Lower leg skin (tissue), 3 donors: Measurements from ENCODE around the gene CAPZA1.

Experiments used
- POLR2A ChIP-seq, 2 donors: fragments of 450-650 bp; IDR thresholded peaks; one replicate each; pipeline ENCODE4 v1.6.1; 2016 to 2017; ENCODE audit warnings: antibody characterized with exemption in 2 of 2, mild to moderate bottlenecking in 1 of 2, moderate library complexity in 1 of 2
- TF ChIP-seq, protein P1 (sequence below), 3 donors: fragments of 450-650 bp; IDR thresholded peaks; one replicate each; pipeline ENCODE4 v1.5.1; 2016; ENCODE audit warnings: antibody characterized with exemption in 3 of 3, mild to moderate bottlenecking in 3 of 3, moderate library complexity in 2 of 3

DNA sequence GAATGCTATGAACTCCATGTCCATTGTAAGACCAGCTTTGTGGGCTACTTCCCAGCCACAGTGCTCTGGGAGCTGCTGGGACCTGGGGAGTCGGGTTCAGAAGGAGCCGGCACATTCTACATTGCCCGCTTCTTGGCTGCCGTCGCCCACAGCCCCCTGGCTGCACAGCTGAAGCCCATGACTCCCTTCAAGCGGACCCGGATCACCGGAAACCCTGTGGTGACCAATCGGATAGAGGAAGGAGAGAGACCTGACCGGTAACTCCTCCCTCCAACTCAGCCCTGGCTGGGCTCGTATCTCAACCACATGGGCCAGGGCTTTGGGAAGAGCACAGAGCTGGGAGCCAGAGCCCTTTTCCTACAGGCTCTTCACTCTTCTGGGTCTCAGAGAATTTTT is 70.2 kb downstream of the CAPZA1 start:
- TF ChIP-seq, protein P1, sequence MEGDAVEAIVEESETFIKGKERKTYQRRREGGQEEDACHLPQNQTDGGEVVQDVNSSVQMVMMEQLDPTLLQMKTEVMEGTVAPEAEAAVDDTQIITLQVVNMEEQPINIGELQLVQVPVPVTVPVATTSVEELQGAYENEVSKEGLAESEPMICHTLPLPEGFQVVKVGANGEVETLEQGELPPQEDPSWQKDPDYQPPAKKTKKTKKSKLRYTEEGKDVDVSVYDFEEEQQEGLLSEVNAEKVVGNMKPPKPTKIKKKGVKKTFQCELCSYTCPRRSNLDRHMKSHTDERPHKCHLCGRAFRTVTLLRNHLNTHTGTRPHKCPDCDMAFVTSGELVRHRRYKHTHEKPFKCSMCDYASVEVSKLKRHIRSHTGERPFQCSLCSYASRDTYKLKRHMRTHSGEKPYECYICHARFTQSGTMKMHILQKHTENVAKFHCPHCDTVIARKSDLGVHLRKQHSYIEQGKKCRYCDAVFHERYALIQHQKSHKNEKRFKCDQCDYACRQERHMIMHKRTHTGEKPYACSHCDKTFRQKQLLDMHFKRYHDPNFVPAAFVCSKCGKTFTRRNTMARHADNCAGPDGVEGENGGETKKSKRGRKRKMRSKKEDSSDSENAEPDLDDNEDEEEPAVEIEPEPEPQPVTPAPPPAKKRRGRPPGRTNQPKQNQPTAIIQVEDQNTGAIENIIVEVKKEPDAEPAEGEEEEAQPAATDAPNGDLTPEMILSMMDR (IDR thresholded peaks at IDR 0.05), result no peak
- no peak for TF ChIP-seq POLR2A (IDR thresholded peaks at IDR 0.05)
